HepG2 (cell line): ENCODE results near the gene UTP11. TPM values are rescaled to one million over a fixed set of nuclear protein-coding genes. Genes with fewer than 3 reads are reported as not detected.

Experiments
- ATAC-seq: fragments of 200-7000 bp; cut with Tn5 transposase; 3 replicates; pipeline ENCODE4 v1.9.1; 2020; ENCODE audit warnings: mild to moderate bottlenecking, moderate library complexity
- BruUV-seq: library from RNA; stranded (reverse); fragments of 400-500 nt; replicated peaks from 2 replicates; lab custom pipeline; 2021; lab: Mats Ljungman, UMichigan
- CTCF ChIA-PET: fragments of 300-600 bp; formaldehyde crosslinking; extraction: SDS; loops from one replicate; lab custom pipeline; 2021; ENCODE audit warnings: low total read pairs, inconsistent platforms, low intra/inter-chr PET ratio; lab: Yijun Ruan, JAX
- POLR2A ChIA-PET: fragments of 350-600 bp; sonication (Branson Sonifier 250); formaldehyde crosslinking; loops from one replicate; lab custom pipeline; 2020; ENCODE audit warnings: antibody characterized with exemption, inconsistent platforms; lab: Yijun Ruan, JAX
- DNase-seq: peaks from one replicate; pipeline ENCODE4 v3.0.0-alpha.2; 2015; ENCODE audit warnings: low spot score
- FAIRE-seq: peaks from 3 replicates; lab custom pipeline; 2011; peaks lifted over from hg19 to GRCh38; lab: Jason Lieb, UNC
- H2AFZ ChIP-seq: one replicate; pipeline ENCODE4 v1.6.1; 2011; ENCODE audit warnings: low read length, inconsistent platforms
- H3K27ac ChIP-seq: fragments of 300-600 bp; 3 replicates; pipeline ENCODE4 v1.8.0; 2011; ENCODE audit warnings: mixed run types, mild to moderate bottlenecking, mixed read lengths, low read length, inconsistent platforms; ENCODE audit not compliant: insufficient read depth; ENCODE audit errors: extremely low read length
- H3K27me3 ChIP-seq, 2 experiments: fragments of 200-600 bp in 1 of 2; 2 replicates in 1 of 2; 3 replicates in 1 of 2; pipeline versions ENCODE4 v1.6.0 to v1.8.0; 2011; ENCODE audit warnings: low read length in 2 of 2, mild to moderate bottlenecking in 2 of 2, moderate library complexity in 2 of 2, inconsistent platforms in 1 of 2; ENCODE audit not compliant: insufficient read depth in 2 of 2, control insufficient read depth in 1 of 2
- H3K36me3 ChIP-seq, 2 experiments: fragments of 200-600 bp in 1 of 2; replicated peaks in 1 of 2; 2 replicates in 1 of 2; 3 replicates in 1 of 2; pipeline versions ENCODE4 v1.5.1 to v1.8.0; 2011; ENCODE audit warnings: low read length in 2 of 2, inconsistent platforms in 1 of 2; ENCODE audit not compliant: insufficient read depth in 2 of 2, control insufficient read depth in 1 of 2
- H3K4me1 ChIP-seq: 2 replicates; pipeline ENCODE4 v1.5.1; 2012; ENCODE audit warnings: low read length, inconsistent platforms; ENCODE audit not compliant: insufficient read depth
- H3K4me2 ChIP-seq: 2 replicates; pipeline ENCODE4 v1.6.0; 2011; ENCODE audit warnings: low read depth, low read length, inconsistent platforms
- H3K4me3 ChIP-seq, 3 experiments: fragments of 200-600 bp in 1 of 3; sonication (generic), shearing (Covaris generic) in 1 of 3; replicated peaks in 1 of 3; 2 replicates each; pipeline ENCODE4 v1.5.1; 2011 to 2016; ENCODE audit warnings: low read length in 3 of 3, inconsistent platforms in 2 of 3, low read depth in 2 of 3, mild to moderate bottlenecking in 2 of 3, control low read depth in 1 of 3, mixed read lengths in 1 of 3; ENCODE audit not compliant: insufficient read depth in 1 of 3
- H3K79me2 ChIP-seq: one replicate; pipeline ENCODE4 v1.6.1; 2011; ENCODE audit warnings: low read length, inconsistent platforms; ENCODE audit not compliant: insufficient read depth
- H3K9ac ChIP-seq: 2 replicates; pipeline ENCODE4 v1.6.0; 2011; ENCODE audit warnings: mild to moderate bottlenecking, low read depth, low read length, inconsistent platforms; ENCODE audit not compliant: insufficient read depth
- H3K9me3 ChIP-seq: 2 replicates; pipeline ENCODE4 v1.5.1; 2012; ENCODE audit warnings: mild to moderate bottlenecking, low read length
- H4K20me1 ChIP-seq: 2 replicates; pipeline ENCODE4 v1.6.0; 2011; ENCODE audit warnings: inconsistent platforms, mild to moderate bottlenecking, low read length, moderate library complexity; ENCODE audit not compliant: insufficient read depth
- CEBPB ChIP-seq: IDR thresholded peaks from 2 replicates; pipeline ENCODE4 v1.6.1; 2011; ENCODE audit warnings: low read depth, low read length, improper control_type of control experiment, borderline replicate concordance
- CEBPG ChIP-seq: IDR thresholded peaks from 2 replicates; pipeline ENCODE4 v1.6.1; 2016
- CHCHD3 ChIP-seq: sonication (generic); formaldehyde crosslinking; IDR thresholded peaks from 2 replicates; pipeline ENCODE4 v1.8.0; 2022; ENCODE audit warnings: mild to moderate bottlenecking, missing genetic modification reagents, moderate library complexity
- FOXA1 ChIP-seq, 2 experiments: fragments of 450-650 bp in 1 of 2; sonication (generic) in 1 of 2; formaldehyde crosslinking in 1 of 2; IDR thresholded peaks; 2 replicates each; pipeline versions ENCODE4 v1.4.0 to v1.6.1; 2016 to 2020; ENCODE audit warnings: missing genetic modification reagents in 1 of 2
- HNF4G ChIP-seq, 2 experiments: sonication (generic) in 1 of 2; formaldehyde crosslinking in 1 of 2; IDR thresholded peaks; 2 replicates each; pipeline versions ENCODE4 v1.4.0 to v1.6.1; 2011 to 2020; ENCODE audit warnings: borderline replicate concordance in 2 of 2, low read depth in 2 of 2, mild to moderate bottlenecking in 2 of 2, low read length in 1 of 2, missing genetic modification reagents in 1 of 2, moderate library complexity in 1 of 2
- ISL2 ChIP-seq: sonication (generic); formaldehyde crosslinking; IDR thresholded peaks from 2 replicates; pipeline ENCODE4 v1.5.0; 2020; ENCODE audit warnings: missing genetic modification reagents
- ISX ChIP-seq: sonication (generic); formaldehyde crosslinking; conservative IDR thresholded peaks from 2 replicates; pipeline ENCODE4 v1.5.0; 2020; ENCODE audit warnings: missing genetic modification reagents
- PITX1 ChIP-seq: sonication (generic); formaldehyde crosslinking; IDR thresholded peaks from 2 replicates; pipeline ENCODE4 v1.5.1; 2020; ENCODE audit warnings: mild to moderate bottlenecking, missing genetic modification reagents
- RAD51 ChIP-seq: fragments of 450-650 bp; IDR thresholded peaks from 2 replicates; pipeline ENCODE4 v1.6.1; 2016; ENCODE audit warnings: borderline replicate concordance
- RCOR2 ChIP-seq: IDR thresholded peaks from 2 replicates; pipeline ENCODE4 v1.6.1; 2016; ENCODE audit warnings: missing biosample characterization, missing genetic modification reagents
- RXRB ChIP-seq: IDR thresholded peaks from 2 replicates; pipeline ENCODE4 v1.6.1; 2016; ENCODE audit warnings: borderline replicate concordance, missing genetic modification reagents, missing compliant biosample characterization
- SOX6 ChIP-seq, 2 experiments: fragments of 450-650 bp in 1 of 2; sonication (generic) in 1 of 2; formaldehyde crosslinking in 1 of 2; IDR thresholded peaks; 2 replicates each; pipeline versions ENCODE4 v1.4.0 to v1.6.1; 2017 to 2020; ENCODE audit warnings: antibody characterized with exemption in 1 of 2, mild to moderate bottlenecking in 1 of 2, missing genetic modification reagents in 1 of 2
- ZNF619 ChIP-seq: sonication (generic); formaldehyde crosslinking; IDR thresholded peaks from 2 replicates; pipeline ENCODE4 v1.4.0; 2020; ENCODE audit warnings: mild to moderate bottlenecking, missing genetic modification reagents
- WGBS: methylation state at CpG from one replicate; pipeline ENCODE4 v1.1.6; 2017; ENCODE audit warnings: low lambda C conversion rate; 5-methylcytosine and 5-hydroxymethylcytosine counted together
- in situ Hi-C: cut with HindIII; loops from 2 replicates; pipeline ENCODE4 v1.10.0; 2017; ENCODE audit warnings: low pct_unique_long_range_greater_than_20kb; ENCODE audit not compliant: extremely low pct_ligation_motif_present
- intact Hi-C: fragments of 100-400 bp; cut with micrococcal nuclease; formaldehyde crosslinking; loops from one replicate; pipeline ENCODE4 v1.10.0; 2022; ENCODE audit not compliant: unreplicated experiment
- polyA plus RNA-seq, 8 experiments: library from polyadenylated mRNA; depleted of rRNA in 3 of 8; stranded (reverse) in 7 of 8; unstranded in 1 of 8; fragments of >200 nt; fragmentation: Illumina TruSeq in 4 of 8; extraction: Trizol in 4 of 8; gene quantifications; 2 replicates each; pipeline versions ENCODE4 v1.2.1 to v1.2.3, GENCODE V29; 2011 to 2016; ENCODE audit warnings: low read depth in 4 of 8, missing spikeins in 1 of 8, mixed read lengths in 1 of 8; ENCODE audit not compliant: insufficient read depth in 1 of 8
- total RNA-seq, 5 experiments: library from RNA; depleted of rRNA; stranded (reverse); fragments of >200 nt; fragmentation: Illumina TruSeq; extraction: Trizol; gene quantifications; 2 replicates each; pipeline ENCODE4 v1.2.3, GENCODE V29; 2016; ENCODE audit warnings: low read depth in 1 of 5
- TF ChIP-seq, protein P1 (sequence below): sonication (generic); formaldehyde crosslinking; IDR thresholded peaks from 2 replicates; pipeline ENCODE4 v1.4.0; 2020; ENCODE audit warnings: missing genetic modification reagents
- TF ChIP-seq, protein P2 (sequence below): sonication (generic); formaldehyde crosslinking; IDR thresholded peaks from 2 replicates; pipeline ENCODE4 v1.4.0; 2020; ENCODE audit warnings: missing genetic modification reagents
- TF ChIP-seq, protein P3 (sequence below): sonication (generic); formaldehyde crosslinking; IDR thresholded peaks from 2 replicates; pipeline ENCODE4 v1.4.0; 2020; ENCODE audit warnings: missing genetic modification reagents
- TF ChIP-seq, protein P4 (sequence below): sonication (generic); formaldehyde crosslinking; IDR thresholded peaks from 2 replicates; pipeline ENCODE4 v1.5.1; 2020; ENCODE audit warnings: missing genetic modification reagents, mild to moderate bottlenecking, borderline replicate concordance
- TF ChIP-seq, protein P5 (sequence below): sonication (generic); formaldehyde crosslinking; IDR thresholded peaks from 2 replicates; pipeline ENCODE4 v1.8.1; 2023; ENCODE audit warnings: missing genetic modification reagents, inconsistent platforms, borderline replicate concordance

Gene UTP11
- total and polyA plus RNA-seq, 2 of the 13 experiments (the other 11 are each of a cell fraction or from before 2014, with no cell fraction given): 13.5 to 44.8 TPM

DNA sequence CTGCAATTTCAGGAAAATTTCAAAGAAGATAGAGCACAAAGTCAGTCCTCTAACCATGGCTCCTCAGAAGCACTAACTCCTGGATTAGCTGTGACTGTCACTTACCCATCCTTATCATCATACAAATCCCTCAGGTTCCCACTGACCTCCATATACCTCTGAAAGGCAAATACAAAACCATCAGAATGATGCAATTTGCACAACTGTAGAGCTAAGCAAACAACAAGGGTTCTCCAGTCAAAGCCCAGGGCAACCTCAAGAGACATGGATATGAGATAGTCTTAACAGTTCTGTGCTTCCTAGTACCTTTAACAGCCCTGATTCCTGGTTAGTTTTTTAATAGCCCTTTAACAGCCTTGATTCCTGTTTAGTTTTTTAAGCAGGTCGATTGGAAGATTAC, 24.9 kb upstream of the UTP11 start:
- peak; percentile 13; the same call in 2 of the 3 replicates for ATAC-seq
- no TSS peak for BruUV-seq
- no peak for TF ChIP-seq ISX
- TF ChIP-seq CHCHD3 (CRISPR knock-in tag): no peak
- TF ChIP-seq CEBPB: peak; percentile 80
- TF ChIP-seq RAD51: no peak
- TF ChIP-seq, protein P1, sequence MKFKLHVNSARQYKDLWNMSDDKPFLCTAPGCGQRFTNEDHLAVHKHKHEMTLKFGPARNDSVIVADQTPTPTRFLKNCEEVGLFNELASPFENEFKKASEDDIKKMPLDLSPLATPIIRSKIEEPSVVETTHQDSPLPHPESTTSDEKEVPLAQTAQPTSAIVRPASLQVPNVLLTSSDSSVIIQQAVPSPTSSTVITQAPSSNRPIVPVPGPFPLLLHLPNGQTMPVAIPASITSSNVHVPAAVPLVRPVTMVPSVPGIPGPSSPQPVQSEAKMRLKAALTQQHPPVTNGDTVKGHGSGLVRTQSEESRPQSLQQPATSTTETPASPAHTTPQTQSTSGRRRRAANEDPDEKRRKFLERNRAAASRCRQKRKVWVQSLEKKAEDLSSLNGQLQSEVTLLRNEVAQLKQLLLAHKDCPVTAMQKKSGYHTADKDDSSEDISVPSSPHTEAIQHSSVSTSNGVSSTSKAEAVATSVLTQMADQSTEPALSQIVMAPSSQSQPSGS (CRISPR knock-in tag): peak; percentile 56; the same call in 1 of the 2 replicates
- TF ChIP-seq, protein P2, sequence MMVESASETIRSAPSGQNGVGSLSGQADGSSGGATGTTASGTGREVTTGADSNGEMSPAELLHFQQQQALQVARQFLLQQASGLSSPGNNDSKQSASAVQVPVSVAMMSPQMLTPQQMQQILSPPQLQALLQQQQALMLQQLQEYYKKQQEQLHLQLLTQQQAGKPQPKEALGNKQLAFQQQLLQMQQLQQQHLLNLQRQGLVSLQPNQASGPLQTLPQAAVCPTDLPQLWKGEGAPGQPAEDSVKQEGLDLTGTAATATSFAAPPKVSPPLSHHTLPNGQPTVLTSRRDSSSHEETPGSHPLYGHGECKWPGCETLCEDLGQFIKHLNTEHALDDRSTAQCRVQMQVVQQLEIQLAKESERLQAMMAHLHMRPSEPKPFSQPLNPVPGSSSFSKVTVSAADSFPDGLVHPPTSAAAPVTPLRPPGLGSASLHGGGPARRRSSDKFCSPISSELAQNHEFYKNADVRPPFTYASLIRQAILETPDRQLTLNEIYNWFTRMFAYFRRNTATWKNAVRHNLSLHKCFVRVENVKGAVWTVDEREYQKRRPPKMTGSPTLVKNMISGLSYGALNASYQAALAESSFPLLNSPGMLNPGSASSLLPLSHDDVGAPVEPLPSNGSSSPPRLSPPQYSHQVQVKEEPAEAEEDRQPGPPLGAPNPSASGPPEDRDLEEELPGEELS (CRISPR knock-in tag): 0 out of 2 replicates have a peak, but pooled peaks have one; percentile 25
- TF ChIP-seq PITX1 (CRISPR knock-in tag): peak; percentile 22; the same call in 1 of the 2 replicates
- TF ChIP-seq ZNF619 (CRISPR knock-in tag): no peak
- TF ChIP-seq RXRB (CRISPR knock-in tag): 0 out of 2 replicates have a peak, but pooled peaks have one; percentile 21
- peak; percentile 33; the same call in 1 of the 2 replicates for TF ChIP-seq HNF4G (IDR thresholded peaks at IDR 0.05; ENCODE audit: borderline replicate concordance, low read depth, low read length)
- no peak for TF ChIP-seq HNF4G (CRISPR knock-in tag; IDR thresholded peaks at IDR 0.05; ENCODE audit: borderline replicate concordance, low read depth)
- 0 out of 2 replicates have a peak, but pooled peaks have one; percentile 35 for TF ChIP-seq ISL2 (CRISPR knock-in tag)
- TF ChIP-seq, protein P3, sequence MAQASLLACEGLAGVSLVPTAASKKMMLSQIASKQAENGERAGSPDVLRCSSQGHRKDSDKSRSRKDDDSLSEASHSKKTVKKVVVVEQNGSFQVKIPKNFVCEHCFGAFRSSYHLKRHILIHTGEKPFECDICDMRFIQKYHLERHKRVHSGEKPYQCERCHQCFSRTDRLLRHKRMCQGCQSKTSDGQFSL: no peak
- no peak for TF ChIP-seq FOXA1 (IDR thresholded peaks at IDR 0.05)
- peak; percentile 73 for TF ChIP-seq FOXA1 (CRISPR knock-in tag; IDR thresholded peaks at IDR 0.05)
- TF ChIP-seq, protein P4, sequence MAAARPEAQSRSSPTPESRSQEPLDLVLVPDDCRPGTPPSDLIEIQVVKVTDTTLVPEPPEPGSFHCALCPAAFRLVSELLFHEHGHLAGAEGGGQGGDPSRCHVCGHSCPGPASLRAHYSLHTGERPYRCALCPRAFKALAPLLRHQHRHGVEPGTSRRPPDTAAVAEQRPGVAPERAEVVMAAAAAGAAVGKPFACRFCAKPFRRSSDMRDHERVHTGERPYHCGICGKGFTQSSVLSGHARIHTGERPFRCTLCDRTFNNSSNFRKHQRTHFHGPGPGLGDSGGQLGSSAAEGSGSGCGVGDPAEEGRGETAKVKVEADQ (CRISPR knock-in tag): no peak
- peak; percentile 90 for TF ChIP-seq CEBPG (CRISPR knock-in tag)
- TF ChIP-seq, protein P5, sequence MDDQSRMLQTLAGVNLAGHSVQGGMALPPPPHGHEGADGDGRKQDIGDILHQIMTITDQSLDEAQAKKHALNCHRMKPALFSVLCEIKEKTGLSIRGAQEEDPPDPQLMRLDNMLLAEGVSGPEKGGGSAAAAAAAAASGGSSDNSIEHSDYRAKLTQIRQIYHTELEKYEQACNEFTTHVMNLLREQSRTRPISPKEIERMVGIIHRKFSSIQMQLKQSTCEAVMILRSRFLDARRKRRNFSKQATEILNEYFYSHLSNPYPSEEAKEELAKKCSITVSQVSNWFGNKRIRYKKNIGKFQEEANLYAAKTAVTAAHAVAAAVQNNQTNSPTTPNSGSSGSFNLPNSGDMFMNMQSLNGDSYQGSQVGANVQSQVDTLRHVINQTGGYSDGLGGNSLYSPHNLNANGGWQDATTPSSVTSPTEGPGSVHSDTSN (CRISPR knock-in tag): no peak
- no peak for TF ChIP-seq SOX6 (IDR thresholded peaks at IDR 0.05)
- TF ChIP-seq SOX6 (CRISPR knock-in tag; IDR thresholded peaks at IDR 0.05): peak; percentile 59
- TF ChIP-seq RCOR2 (CRISPR knock-in tag): 0 out of 2 replicates have a peak, but pooled peaks have one; percentile 24

More for the DNA sequence above, 24.9 kb upstream of the UTP11 start:
- H3K79me2 ChIP-seq: peaks cover 9% of the 10 kb centered on the region
- H3K4me2 ChIP-seq: peak overlapping the region; percentile 75
- 0% methylated on average over 1 of the region's 1 CpG for WGBS
- H3K4me3 ChIP-seq: no peak overlapping the region
- H4K20me1 ChIP-seq: peaks cover 11% of the 10 kb centered on the region; the same call in 1 of the 2 replicates
- no peaks in the 10 kb centered on the region; a peak in 1 of 5 replicates for H3K27me3 ChIP-seq
- peaks cover 9 to 34% of the 10 kb centered on the region in 2 experiments for H3K36me3 ChIP-seq
- H2AFZ ChIP-seq: no peak overlapping the region
- no peak overlapping the region for H3K9ac ChIP-seq
- ChIA-PET CTCF (interaction anchor here (1.0 kb wide), 1 partner anchor 32 kb away, joined by 3 read pairs; no protein-coding TSS in a partner anchor), POLR2A (interaction anchor here (1.0 to 1.1 kb wide), 3 partner anchors 11 to 13 kb away, joined by 3 to 9 read pairs (median 3); no protein-coding TSS in a partner anchor)
- DNase-seq (peak; percentile 73), FAIRE-seq (peak; percentile 67)
- intact Hi-C loops (no loop called here), in situ Hi-C loops (no loop called here)
- H3K4me1 ChIP-seq: peaks cover 19% of the 10 kb centered on the region
- peak overlapping the region; percentile 51 for H3K27ac ChIP-seq
- H3K9me3 ChIP-seq: no peaks in the 10 kb centered on the region
